IPS-18c (cell line): ENCODE data around the gene PBX1.

Experiments
- H3K4me3 ChIP-seq: 2 replicates; pipeline ENCODE4 v1.7.0; 2013; ENCODE audit warnings: low read depth, mild to moderate bottlenecking, low read length, moderate library complexity; ENCODE audit not compliant: insufficient read depth
- H3K9me3 ChIP-seq: one replicate; pipeline ENCODE4 v1.6.1; 2013; ENCODE audit warnings: mild to moderate bottlenecking, low read length, moderate library complexity; ENCODE audit not compliant: control insufficient read depth, insufficient read depth

Gene PBX1

DNA sequence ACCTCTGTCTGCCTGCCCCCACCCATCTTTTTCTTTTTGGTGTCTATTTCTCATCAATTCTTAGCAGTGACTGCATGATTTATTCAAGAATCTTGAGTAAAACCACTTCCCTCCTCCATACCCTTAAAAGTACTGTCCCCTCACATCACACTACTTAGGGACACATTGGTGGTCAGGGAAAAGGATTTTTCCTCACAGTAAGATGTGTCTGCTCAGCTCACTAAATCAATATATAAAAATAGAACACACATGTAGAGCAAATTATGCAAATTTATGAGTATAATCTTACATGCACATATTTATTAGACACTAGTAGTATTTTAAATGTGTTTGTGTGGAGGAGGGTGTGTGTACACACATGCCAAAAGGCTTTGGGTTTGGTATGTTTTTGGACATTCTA lies 202.0 kb downstream of the PBX1 start:
- no peaks in the 10 kb centered on the region for H3K9me3 ChIP-seq
- no peak overlapping the region for H3K4me3 ChIP-seq

DNA sequence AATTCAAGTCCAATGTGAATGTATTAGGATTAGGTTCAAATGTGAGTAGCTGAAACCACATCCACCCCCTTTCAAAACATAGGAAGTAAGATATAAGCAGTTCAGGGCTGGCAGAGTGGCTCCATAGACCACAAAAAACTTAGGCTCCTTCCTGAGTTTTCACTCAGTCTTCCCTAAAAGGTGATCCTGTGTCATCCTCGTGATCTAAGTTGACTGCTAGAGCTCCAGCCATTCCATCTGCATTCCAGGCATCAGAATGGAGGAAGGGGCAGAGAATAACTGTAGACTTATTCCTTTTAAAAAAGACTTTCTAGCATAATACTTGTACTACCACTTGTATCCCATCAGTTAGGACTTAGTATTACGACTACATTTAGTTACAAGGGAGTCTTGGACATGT lies 204.1 kb downstream of the PBX1 start:
- Histone ChIP-seq H3K9me3 (no peaks in the 10 kb centered on the region), H3K4me3 (no peak overlapping the region)

DNA sequence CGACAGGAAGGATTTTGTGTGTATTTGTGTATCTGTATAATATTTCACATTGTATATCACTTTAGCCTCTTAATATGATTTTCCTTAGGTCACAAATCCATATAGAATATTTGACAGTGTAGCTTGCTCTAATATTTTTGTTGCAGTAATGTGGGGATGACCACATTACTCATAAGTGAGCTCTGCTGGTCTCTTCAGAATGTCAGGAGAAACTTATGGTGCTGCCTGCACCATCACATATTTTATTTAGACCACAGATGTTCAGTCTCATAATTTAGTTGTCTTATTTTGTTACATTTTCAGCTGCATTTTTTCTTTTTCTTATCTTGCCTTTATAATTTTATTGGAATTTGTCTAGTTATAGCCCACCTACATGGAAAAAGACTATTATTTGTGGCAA lies 205.3 kb downstream of the PBX1 start:
- Histone ChIP-seq H3K9me3 (no peaks in the 10 kb centered on the region), H3K4me3 (no peak overlapping the region)

DNA sequence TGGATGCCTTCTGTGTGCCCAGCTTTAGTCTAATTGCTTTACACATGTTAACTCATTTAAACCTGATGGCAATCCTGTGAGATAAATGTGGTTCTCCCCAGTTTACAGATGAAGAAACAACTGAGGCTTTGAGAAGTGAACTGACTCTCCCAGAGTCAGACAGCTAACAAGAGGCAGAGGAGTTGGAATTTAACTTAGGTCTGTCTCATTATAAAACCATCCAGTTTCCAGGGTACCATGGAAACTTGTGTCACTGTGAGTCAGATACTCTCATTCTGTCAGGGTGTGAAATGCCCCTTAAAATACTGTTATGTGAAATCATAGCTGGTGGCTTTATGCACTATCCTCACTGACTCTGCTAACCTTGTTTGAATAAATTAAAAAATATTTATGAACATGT lies 206.6 kb downstream of the PBX1 start:
- Histone ChIP-seq H3K9me3 (no peaks in the 10 kb centered on the region), H3K4me3 (no peak overlapping the region)

DNA sequence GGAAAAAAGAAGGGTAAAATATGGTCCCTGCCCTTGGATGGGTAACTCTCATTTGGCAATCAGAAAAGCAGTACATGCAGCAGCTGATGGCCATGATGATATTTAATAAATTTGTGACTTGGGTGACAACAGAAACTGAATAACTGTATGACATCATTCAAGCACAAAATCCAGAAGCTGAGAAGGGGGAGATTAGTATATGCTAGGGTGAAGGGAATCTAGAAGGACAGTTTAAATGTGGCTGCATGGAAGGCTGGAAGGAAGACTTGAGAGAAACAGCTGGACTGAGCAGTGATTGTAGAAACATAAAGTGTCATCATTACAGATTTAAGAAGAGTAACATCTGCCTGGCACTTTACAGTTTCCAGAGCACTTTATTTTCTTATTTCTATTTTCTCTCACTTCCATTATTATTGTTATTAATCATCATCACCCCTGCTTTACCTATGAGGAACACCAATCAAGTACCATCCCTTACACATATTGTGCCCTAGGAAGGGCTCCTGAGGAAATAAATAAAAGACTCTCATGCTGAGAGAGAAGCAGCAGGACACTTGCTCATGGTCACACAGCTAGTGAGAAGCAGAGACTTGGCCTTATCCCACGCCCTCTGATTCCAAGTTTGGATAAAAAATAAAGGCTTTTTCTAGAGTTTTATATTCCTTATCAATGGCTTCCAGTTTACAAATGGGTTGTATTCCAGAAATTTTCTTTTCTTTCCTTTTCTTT lies 207.2 kb downstream of the PBX1 start:
- Histone ChIP-seq H3K9me3 (no peaks in the 10 kb centered on the region), H3K4me3 (no peak overlapping the region)

DNA sequence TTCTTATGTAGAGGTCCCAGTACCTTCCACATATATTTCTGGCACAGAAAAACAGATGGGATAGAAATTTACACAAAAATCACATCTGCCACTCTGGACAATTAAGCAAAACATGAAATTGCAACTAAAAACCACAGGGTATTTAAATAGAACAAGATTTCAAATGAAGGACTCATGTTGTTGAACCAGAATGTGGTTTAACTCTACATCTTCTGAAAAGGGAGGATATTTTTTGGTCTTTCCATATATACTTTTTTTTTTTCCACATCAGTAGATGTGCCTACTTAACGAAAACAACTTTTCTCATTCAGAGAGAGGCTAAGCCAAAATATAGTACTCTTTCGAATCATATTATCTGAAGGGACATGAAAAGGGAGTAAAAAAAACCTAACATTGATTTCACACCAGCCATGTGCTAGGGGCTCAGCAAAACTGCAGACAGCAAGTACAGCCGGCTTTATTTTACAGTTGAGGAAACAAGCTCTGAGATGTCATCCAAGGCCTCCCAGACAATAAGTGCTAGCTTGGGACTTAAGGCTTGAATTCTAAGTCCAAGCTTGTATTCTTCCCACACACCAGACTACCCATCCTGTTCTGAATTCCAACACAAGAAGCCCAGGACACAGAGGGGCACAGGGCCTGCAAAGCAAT lies 208.9 kb downstream of the PBX1 start:
- no peaks in the 10 kb centered on the region for H3K9me3 ChIP-seq
- H3K4me3 ChIP-seq, result no peak overlapping the region

DNA sequence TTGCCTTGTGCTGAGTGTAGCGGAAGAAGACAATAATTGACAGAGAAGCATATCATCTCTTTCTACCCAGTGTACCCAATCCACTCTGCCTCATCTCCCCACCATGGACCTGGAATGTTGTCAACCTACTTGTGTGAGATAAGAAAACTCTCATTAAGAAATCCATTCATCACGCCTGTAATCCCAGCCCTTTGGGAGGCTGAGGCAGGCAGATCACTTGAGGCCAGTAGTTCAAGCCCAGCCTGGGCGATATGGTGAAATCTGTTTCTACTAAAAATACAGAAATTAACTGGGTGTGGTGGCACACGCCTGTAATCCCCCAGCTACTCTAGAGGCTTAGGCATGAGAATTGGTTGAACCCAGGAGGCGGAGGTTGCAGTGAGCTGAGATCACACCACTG lies 209.6 kb downstream of the PBX1 start:
- Histone ChIP-seq H3K4me3 (no peak overlapping the region), H3K9me3 (no peaks in the 10 kb centered on the region)

DNA sequence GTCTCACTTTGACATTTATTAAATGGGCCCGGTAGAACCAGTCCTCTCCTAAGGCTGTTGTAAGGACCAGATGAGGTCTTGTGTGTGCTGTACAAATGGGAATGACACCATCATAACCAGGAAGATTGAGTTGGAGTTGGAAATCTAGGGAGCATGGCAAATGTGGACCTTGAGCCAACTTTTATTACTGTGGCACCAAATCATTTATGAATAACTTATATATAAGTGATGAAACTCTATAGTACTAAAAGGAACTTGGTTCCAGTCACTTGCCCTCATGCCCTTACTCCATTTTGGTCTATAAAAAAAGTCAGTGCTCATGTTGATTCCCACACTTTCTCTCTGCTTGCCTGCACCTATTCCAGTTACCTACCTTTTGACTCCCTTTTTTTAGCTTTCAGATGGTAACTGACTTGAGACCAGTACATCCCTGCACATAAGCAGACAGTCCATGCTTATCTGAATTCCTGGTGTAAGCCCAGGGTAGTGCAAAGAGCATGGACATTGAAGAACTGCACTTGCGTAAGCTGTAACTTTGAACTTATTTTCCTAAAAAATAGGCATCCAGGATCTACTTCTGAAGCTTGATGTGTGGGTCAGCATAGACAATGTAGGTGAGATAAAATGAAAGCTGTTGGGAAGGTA lies 210.6 kb downstream of the PBX1 start:
- H3K4me3 ChIP-seq, result no peak overlapping the region
- H3K9me3 ChIP-seq, result no peaks in the 10 kb centered on the region

DNA sequence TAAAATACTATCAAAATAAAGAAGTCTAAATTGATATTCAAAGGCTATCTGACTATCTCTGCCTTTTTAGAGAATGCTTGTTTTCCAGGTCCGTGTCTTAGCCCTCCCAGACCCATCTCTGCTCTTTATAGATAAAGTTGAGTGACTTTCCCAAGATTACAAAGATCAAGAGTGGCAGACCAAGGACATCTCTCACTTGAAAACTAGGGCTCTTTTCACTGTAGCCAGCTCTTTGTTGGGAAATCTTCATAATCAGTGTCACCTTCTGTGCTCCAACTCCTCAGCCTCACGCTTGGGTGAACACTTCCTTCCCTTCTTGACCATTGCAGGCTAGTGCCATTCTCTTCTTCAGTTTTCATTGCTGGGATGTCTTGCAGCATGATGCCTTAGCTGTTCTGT lies 211.1 kb downstream of the PBX1 start:
- Histone ChIP-seq H3K4me3 (no peak overlapping the region), H3K9me3 (no peaks in the 10 kb centered on the region)

DNA sequence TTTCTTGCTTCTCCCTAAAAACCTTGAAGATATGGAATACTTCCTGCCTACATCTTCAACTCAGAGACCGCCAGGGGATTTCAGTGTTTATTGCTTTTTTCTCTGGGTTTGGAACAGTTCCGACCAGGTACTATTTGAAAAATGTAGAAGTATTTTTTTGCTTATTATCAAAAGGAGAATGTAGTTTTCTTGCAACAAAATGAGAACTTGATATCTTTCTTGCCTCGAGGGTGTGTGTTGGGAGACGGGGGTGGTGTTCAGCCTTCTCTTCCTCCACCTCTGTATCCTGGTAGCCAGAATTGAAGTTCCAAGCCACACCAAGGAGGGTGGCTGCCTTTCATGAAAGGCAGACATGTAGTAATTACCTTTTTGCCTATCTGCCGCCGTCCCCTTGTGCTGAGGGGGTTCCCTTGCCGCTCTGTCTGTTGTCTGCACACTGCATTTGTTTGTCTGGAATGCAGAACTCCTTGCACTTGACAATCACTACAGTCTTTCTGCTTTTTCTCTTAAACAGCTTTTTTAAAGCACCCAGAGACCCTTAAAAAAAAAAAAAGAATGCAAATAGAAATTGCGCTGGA lies 212.1 kb downstream of the PBX1 start:
- H3K4me3 ChIP-seq, result no peak overlapping the region

DNA sequence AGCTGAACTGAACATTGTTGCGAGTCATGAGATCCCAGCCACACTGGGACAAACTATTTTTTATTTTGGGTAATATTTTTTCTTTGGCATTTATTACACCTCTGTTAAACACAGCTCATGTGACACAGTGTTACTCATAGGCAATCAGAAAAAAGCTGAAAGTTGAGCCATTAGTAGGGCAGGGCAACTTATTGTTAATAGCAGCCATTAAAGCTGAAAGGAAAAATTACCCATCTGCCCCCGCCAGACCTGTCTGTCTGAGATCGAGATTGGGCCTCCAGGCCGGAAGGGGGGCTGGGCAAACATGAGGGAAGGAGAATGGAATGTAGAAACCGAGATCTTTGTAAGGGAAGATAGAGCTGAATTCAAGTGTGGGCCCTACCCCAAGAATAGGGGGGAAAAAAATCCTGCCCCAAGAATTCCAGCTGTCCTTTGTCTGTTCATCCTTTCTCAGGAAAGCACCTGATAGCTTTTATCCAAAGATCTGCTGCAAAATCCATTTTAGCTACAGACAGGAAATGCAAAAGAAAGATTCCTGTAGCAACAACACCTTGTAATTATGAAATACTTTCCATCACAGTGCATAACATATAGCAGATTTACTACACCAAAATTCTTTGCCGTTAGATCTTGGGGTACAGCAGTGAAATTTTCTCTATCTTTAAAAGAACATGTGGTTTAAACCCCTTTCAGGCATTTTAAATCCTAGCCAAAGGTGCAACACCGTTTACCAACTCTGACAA lies 212.8 kb downstream of the PBX1 start:
- Histone ChIP-seq H3K9me3 (no peaks in the 10 kb centered on the region), H3K4me3 (no peak overlapping the region)

More for the DNA sequence above, 212.1 kb downstream of the PBX1 start:
- no peaks in the 10 kb centered on the region for H3K9me3 ChIP-seq

DNA sequence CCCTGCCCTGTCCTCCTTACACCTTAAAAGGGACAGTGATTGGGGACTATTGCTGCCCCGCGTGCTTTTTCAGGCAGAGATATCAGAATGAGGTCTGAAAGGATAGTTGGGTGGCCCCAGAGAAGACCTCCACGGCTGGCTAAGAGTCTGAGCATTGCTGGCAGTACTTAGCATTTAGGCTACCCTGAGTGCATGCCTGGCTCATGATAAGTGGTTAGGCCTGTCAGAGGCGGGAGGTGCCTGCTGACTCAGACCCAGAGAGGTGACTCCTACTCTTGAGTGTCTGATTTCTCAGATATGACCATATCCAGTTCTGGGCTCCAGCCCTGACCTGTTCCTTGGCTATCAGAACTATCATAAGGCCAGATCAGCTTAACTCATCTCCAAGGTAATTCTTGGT lies 213.7 kb downstream of the PBX1 start:
- Histone ChIP-seq H3K4me3 (no peak overlapping the region), H3K9me3 (no peaks in the 10 kb centered on the region)

DNA sequence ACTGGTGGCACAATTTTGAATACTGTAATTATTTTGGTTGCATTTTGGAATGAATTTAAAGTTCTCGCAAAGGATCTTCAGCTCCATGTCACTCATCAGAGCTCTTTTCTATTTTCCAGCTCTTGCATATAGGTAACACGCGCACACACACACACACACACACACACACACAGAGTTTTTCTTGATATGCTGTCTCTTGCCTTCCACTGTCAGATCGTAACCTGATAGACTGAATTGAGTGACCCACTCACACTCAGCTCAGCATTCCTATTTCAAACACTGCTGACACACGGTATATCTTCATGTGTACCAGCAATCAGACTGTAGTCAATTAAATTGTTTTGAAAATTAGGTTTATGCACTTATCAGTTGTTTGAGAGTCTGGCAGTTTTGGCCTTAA lies 214.1 kb downstream of the PBX1 start:
- Histone ChIP-seq H3K9me3 (no peaks in the 10 kb centered on the region), H3K4me3 (no peak overlapping the region)

DNA sequence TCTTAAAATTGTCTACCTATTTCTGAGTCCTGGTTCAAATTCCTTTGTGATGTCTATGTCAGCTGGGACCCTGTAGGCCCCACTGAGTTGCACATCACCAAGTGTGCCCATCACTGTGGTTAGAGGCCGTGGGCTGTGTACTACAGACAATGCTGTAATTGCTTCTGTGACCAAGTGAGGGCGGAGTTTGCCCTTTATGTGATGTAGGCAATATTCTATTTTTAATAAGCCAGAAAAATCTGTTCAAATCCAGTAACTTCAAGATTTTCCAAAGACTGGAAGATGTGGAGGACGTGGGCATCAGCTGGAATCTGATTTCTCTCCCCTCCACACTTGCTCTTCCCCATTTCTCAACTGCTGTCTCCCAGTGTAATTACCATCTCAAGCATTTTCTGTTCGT lies 215.4 kb downstream of the PBX1 start:
- Histone ChIP-seq H3K4me3 (no peak overlapping the region), H3K9me3 (no peaks in the 10 kb centered on the region)

DNA sequence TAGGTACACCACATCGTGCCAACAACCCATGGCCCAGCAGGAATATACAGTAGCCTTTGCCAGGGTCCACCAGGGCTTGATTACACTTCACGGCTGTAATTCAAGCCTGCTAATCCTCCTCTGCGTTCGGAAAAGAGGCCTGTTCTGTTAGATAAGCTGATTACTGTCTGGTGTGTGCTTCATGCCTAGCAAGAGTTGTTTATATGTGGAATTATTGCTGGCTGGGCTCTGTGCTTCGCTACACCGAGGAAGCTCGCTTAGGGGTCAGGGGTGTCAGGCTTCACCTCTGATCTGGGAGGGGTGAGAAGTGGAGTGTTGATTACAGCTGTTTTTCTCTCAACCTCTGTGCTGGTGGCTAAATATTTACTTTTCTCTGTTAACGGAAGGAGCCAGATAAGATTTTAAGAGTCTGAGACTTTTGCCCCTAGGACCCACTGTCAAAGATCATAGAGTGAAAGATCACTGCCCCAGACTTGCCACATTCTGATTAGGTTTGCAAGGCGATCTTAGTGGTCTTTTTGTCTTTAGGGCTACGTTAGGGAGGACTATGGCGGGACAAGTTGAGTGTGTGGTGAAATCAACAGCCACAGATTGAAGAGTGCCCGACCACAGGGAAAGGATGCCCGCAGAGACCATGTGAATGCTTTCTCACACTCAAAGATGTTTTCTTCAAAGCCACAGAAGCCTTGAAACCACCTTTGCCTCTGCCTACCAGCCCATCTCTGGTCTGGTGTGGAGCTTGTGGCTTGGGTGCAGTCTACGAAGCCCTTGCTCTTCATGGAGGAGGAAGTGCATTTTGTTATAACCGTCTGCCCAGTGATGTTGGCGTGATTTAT lies 216.1 kb downstream of the PBX1 start:
- Histone ChIP-seq H3K9me3 (no peaks in the 10 kb centered on the region), H3K4me3 (no peak overlapping the region)

DNA sequence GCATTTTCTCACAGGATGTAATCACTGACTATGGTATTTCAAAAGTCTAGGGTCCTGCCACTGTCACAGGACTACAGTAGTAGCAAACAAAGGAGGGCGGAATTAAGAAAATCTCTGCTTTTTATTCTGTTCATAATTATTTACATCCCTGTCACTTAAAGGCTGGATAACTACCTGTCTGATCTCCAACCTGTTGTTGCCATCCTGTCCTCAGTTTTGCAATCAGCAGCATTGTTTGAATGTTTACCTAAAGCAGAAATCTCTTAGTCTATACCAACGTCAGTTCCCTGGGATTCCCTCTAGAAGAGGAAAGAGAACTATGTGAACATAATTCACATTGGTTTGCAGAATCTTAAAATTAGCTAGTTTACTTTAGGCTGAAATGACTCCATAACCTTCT lies 218.5 kb downstream of the PBX1 start:
- no peak overlapping the region for H3K4me3 ChIP-seq
- no peaks in the 10 kb centered on the region for H3K9me3 ChIP-seq

DNA sequence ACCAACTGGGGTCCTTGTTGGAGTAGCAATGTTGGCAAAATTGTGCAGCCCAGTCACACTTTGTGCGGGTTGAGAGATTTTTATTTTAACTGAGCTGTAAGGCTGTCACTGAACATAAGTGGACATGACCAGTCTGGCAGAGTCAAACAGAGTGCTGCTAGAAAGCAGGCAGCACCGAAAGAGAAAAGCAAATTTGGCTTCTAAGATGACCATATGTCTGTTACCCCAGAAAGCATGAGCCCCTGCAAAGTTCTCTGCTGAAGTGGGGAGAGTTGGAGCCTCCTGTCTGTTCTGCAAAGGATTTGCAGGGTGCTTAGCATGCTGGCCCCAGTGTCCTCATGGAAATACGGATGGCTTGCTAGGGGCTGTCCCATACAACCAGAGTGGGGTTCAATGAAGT lies 220.4 kb downstream of the PBX1 start:
- H3K4me3 ChIP-seq, result no peak overlapping the region
- H3K9me3 ChIP-seq, result no peaks in the 10 kb centered on the region
